Body of pancreas (tissue), 4 donors: ENCODE measurements around the gene EXOSC7.

Experiments
- CTCF ChIP-seq, 7 experiments: fragments of 450-650 bp in 4 of 7; fragments of 200-600 bp in 3 of 7; sonication (generic) in 3 of 7; IDR thresholded peaks; one replicate each; pipeline ENCODE4 v1.5.1; 2016 to 2019; ENCODE audit warnings: antibody characterized with exemption in 7 of 7
- POLR2A ChIP-seq, 3 donors: fragments of 450-650 bp; IDR thresholded peaks; one replicate each; pipeline ENCODE4 v1.6.1; 2016; ENCODE audit warnings: antibody characterized with exemption in 3 of 3, mild to moderate bottlenecking in 2 of 3

GRCh38 chr3:44970926-44971490, 5.0 kb upstream of the EXOSC7 start:
- no peak for TF ChIP-seq CTCF (IDR thresholded peaks at IDR 0.05)
- no peak for TF ChIP-seq POLR2A (IDR thresholded peaks at IDR 0.05)
